IMR-90 (cell line): ENCODE measurements around the gene NUP153. TPM values are rescaled to one million over a fixed set of nuclear protein-coding genes. Genes with fewer than 3 reads are reported as not detected.
A peak's percentile ranks its signal among the peaks of the same experiment; 100 is the strongest.

Source experiments
- ATAC-seq: fragments of 200-7000 bp; cut with Tn5 transposase; 2 replicates; pipeline ENCODE4 v1.9.1; 2020; ENCODE audit warnings: low read depth, mild to moderate bottlenecking, moderate library complexity
- BruUV-seq: library from RNA; stranded (reverse); fragments of 400-500 nt; replicated peaks from 2 replicates; lab custom pipeline; 2021; lab: Mats Ljungman, UMichigan
- CTCF ChIA-PET: fragments of 300-600 bp; formaldehyde crosslinking; extraction: SDS; loops from one replicate; lab custom pipeline; 2021; ENCODE audit warnings: antibody characterized with exemption; lab: Yijun Ruan, JAX
- POLR2A ChIA-PET: fragments of 300-600 bp; sonication (Branson Sonifier 250); formaldehyde crosslinking; loops from one replicate; lab custom pipeline; 2022; ENCODE audit warnings: antibody characterized with exemption; ENCODE audit not compliant: unreplicated experiment; lab: Charles Lee
- DNase-seq: peaks from one replicate; pipeline ENCODE4 v3.0.0; 2013
- H2AFZ ChIP-seq: replicated peaks from 2 replicates; pipeline ENCODE3; 2013; ENCODE audit warnings: low read length, mild to moderate bottlenecking; ENCODE audit not compliant: poor library complexity
- H2AK5ac ChIP-seq: 2 replicates; pipeline ENCODE4 v1.6.1; 2013; ENCODE audit warnings: low read depth, low read length, inconsistent platforms
- H2AK9ac ChIP-seq: replicated peaks from 2 replicates; pipeline ENCODE3; 2013; ENCODE audit warnings: mild to moderate bottlenecking, low read depth, low read length, moderate library complexity; ENCODE audit not compliant: poor library complexity
- H2BK120ac ChIP-seq: 2 replicates; pipeline ENCODE4 v1.6.1; 2013; ENCODE audit warnings: low read depth, low read length, inconsistent platforms
- H2BK15ac ChIP-seq: 3 replicates; pipeline ENCODE4 v1.6.1; 2013; ENCODE audit warnings: low read depth, low read length, inconsistent platforms
- H2BK20ac ChIP-seq: 2 replicates; pipeline ENCODE4 v1.6.1; 2013; ENCODE audit warnings: low read depth, mild to moderate bottlenecking, inconsistent platforms, low read length, moderate library complexity
- H2BK5ac ChIP-seq: 2 replicates; pipeline ENCODE4 v1.6.1; 2013; ENCODE audit warnings: mild to moderate bottlenecking, low read depth, low read length, inconsistent platforms; ENCODE audit not compliant: poor library complexity, severe bottlenecking
- H3K14ac ChIP-seq: replicated peaks from 2 replicates; pipeline ENCODE4 v1.6.1; 2013; ENCODE audit warnings: low read depth, low read length, inconsistent platforms
- H3K18ac ChIP-seq: 2 replicates; pipeline ENCODE4 v1.6.1; 2013; ENCODE audit warnings: low read depth, low read length, control low read depth
- H3K23ac ChIP-seq: 2 replicates; pipeline ENCODE4 v1.6.1; 2013; ENCODE audit warnings: low read depth, low read length, inconsistent platforms
- H3K27ac ChIP-seq: 2 replicates; pipeline ENCODE4 v1.5.1; 2013; ENCODE audit warnings: mild to moderate bottlenecking, control low read depth, low read length; ENCODE audit not compliant: insufficient read depth
- H3K27me3 ChIP-seq: 2 replicates; pipeline ENCODE4 v1.6.1; 2013; ENCODE audit warnings: low read length; ENCODE audit not compliant: control insufficient read depth, insufficient read depth
- H3K36me3 ChIP-seq: 2 replicates; pipeline ENCODE4 v1.6.1; 2013; ENCODE audit warnings: low read length, mixed read lengths; ENCODE audit not compliant: control insufficient read depth, insufficient read depth
- H3K4ac ChIP-seq: 2 replicates; pipeline ENCODE4 v1.6.1; 2013; ENCODE audit warnings: low read depth, low read length, inconsistent platforms
- H3K4me1 ChIP-seq: 2 replicates; pipeline ENCODE4 v1.6.1; 2013; ENCODE audit warnings: low read length, mixed read lengths; ENCODE audit not compliant: control insufficient read depth, insufficient read depth
- H3K4me2 ChIP-seq: 2 replicates; pipeline ENCODE4 v1.6.1; 2013; ENCODE audit warnings: low read depth, mild to moderate bottlenecking, control low read depth, low read length, moderate library complexity
- H3K4me3 ChIP-seq: 2 replicates; pipeline ENCODE4 v1.5.1; 2013; ENCODE audit warnings: low read depth, mild to moderate bottlenecking, control low read depth, low read length, moderate library complexity; ENCODE audit not compliant: insufficient read depth
- H3K56ac ChIP-seq: 2 replicates; pipeline ENCODE4 v1.6.1; 2013; ENCODE audit warnings: low read length, inconsistent platforms; ENCODE audit not compliant: insufficient read depth; ENCODE audit errors: extremely low read depth
- H3K79me1 ChIP-seq, 2 experiments: 2 replicates each; pipeline ENCODE4 v1.6.1; 2013; ENCODE audit warnings: low read length in 2 of 2, inconsistent platforms in 1 of 2, low read depth in 1 of 2
- H3K9ac ChIP-seq: 2 replicates; pipeline ENCODE4 v1.6.1; 2013; ENCODE audit warnings: low read depth, low read length, control low read depth
- H3K9me1 ChIP-seq: 2 replicates; pipeline ENCODE4 v1.6.1; 2013; ENCODE audit warnings: low read length, inconsistent platforms; ENCODE audit not compliant: insufficient read depth
- H3K9me3 ChIP-seq: 2 replicates; pipeline ENCODE4 v1.6.1; 2013; ENCODE audit warnings: low read length; ENCODE audit not compliant: control insufficient read depth, insufficient read depth
- H4K20me1 ChIP-seq: 2 replicates; pipeline ENCODE4 v1.6.1; 2013; ENCODE audit warnings: low read length, inconsistent platforms; ENCODE audit not compliant: insufficient read depth
- H4K5ac ChIP-seq: 2 replicates; pipeline ENCODE4 v1.6.1; 2013; ENCODE audit warnings: mild to moderate bottlenecking, low read depth, low read length, control low read depth
- H4K8ac ChIP-seq, 2 experiments: 2 replicates each; pipeline ENCODE4 v1.6.1; 2013; ENCODE audit warnings: low read depth in 2 of 2, low read length in 2 of 2, control low read depth in 1 of 2, inconsistent platforms in 1 of 2
- H4K91ac ChIP-seq: 2 replicates; pipeline ENCODE4 v1.6.1; 2013; ENCODE audit warnings: low read depth, low read length, inconsistent platforms; ENCODE audit not compliant: insufficient read depth
- BHLHE40 ChIP-seq: fragments of 150-350 bp; IDR thresholded peaks from 2 replicates; pipeline ENCODE4 v1.6.1; 2016; ENCODE audit warnings: mild to moderate bottlenecking, low read depth, low read length
- CEBPB ChIP-seq: IDR thresholded peaks from 2 replicates; pipeline ENCODE4 v1.6.1; 2012; ENCODE audit warnings: low read depth, low read length, improper control_type of control experiment
- CHD1 ChIP-seq: IDR thresholded peaks from 2 replicates; pipeline ENCODE4 v1.6.1; 2012; ENCODE audit warnings: low read depth, low read length, improper control_type of control experiment
- MAFK ChIP-seq: IDR thresholded peaks from 2 replicates; pipeline ENCODE4 v1.6.1; 2012; ENCODE audit warnings: low read depth, low read length, improper control_type of control experiment
- MAZ ChIP-seq: IDR thresholded peaks from 2 replicates; pipeline ENCODE4 v1.6.1; 2012; ENCODE audit warnings: low read depth, mild to moderate bottlenecking, low read length, improper control_type of control experiment, moderate library complexity, borderline replicate concordance
- MXI1 ChIP-seq: IDR thresholded peaks from 2 replicates; pipeline ENCODE4 v1.6.1; 2012; ENCODE audit warnings: low read depth, mild to moderate bottlenecking, low read length, moderate library complexity, borderline replicate concordance
- NFE2L2 ChIP-seq: fragments of 150-350 bp; IDR thresholded peaks from 2 replicates; pipeline ENCODE4 v1.6.1; 2016; ENCODE audit warnings: low read depth, mild to moderate bottlenecking, low read length
- POLR2A ChIP-seq: IDR thresholded peaks from 2 replicates; pipeline ENCODE4 v1.6.1; 2012; ENCODE audit warnings: mild to moderate bottlenecking, low read depth, low read length
- RAD21 ChIP-seq: IDR thresholded peaks from 2 replicates; pipeline ENCODE4 v1.6.1; 2012; ENCODE audit warnings: low read length, improper control_type of control experiment
- RCOR1 ChIP-seq: IDR thresholded peaks from 2 replicates; pipeline ENCODE4 v1.6.1; 2012; ENCODE audit warnings: mild to moderate bottlenecking, low read length, improper control_type of control experiment; ENCODE audit not compliant: insufficient replicate concordance
- RFX5 ChIP-seq: IDR thresholded peaks from 2 replicates; pipeline ENCODE4 v1.8.0; 2012; ENCODE audit warnings: low read depth, mild to moderate bottlenecking, low read length, moderate library complexity
- SMC3 ChIP-seq: fragments of 150-350 bp; IDR thresholded peaks from 2 replicates; pipeline ENCODE4 v1.6.1; 2016; ENCODE audit warnings: low read depth, mild to moderate bottlenecking, antibody characterized with exemption, low read length, moderate library complexity
- USF2 ChIP-seq: fragments of 150-350 bp; IDR thresholded peaks from 2 replicates; pipeline ENCODE4 v1.6.1; 2017; ENCODE audit warnings: mild to moderate bottlenecking, antibody characterized with exemption, low read length, low read depth
- WGBS, 2 experiments: methylation state at CpG; one replicate each; pipeline versions ENCODE4 v1.1.5 to v1.1.7; 2013; ENCODE audit warnings: missing lambda C conversion rate in 2 of 2; ENCODE audit not compliant: insufficient read length in 1 of 2; ENCODE audit errors: extremely low coverage in 2 of 2; 5-methylcytosine and 5-hydroxymethylcytosine counted together
- dilution Hi-C: fragments of 300-500 bp; cut with HindIII; formaldehyde crosslinking; loops from one replicate; pipeline ENCODE4 v1.14.3; 2018; ENCODE audit warnings: low sequenced_read_pairs; ENCODE audit not compliant: unreplicated experiment
- in situ Hi-C: fragments of 300-500 bp; cut with MboI; formaldehyde crosslinking; loops from 3 replicates; pipeline ENCODE4 v1.14.3; 2019; ENCODE audit warnings: low sequenced_read_pairs, inconsistent platforms, mixed read lengths
- intact Hi-C: fragments of 100-400 bp; cut with micrococcal nuclease; formaldehyde crosslinking; loops from 2 replicates; pipeline ENCODE4 v1.10.0; 2022
- polyA plus RNA-seq, 3 experiments: library from polyadenylated mRNA; depleted of rRNA; stranded (reverse); fragments of >200 nt; gene quantifications; 2 replicates each; pipeline ENCODE4 v1.2.3, GENCODE V29; 2012; ENCODE audit warnings: low replicate concordance in 1 of 3
- total RNA-seq: library from RNA; depleted of rRNA; stranded (reverse); fragments of >200 nt; gene quantifications from 2 replicates; pipeline ENCODE4 v1.2.3, GENCODE V29; 2012
- TF ChIP-seq, protein P1 (sequence below): conservative IDR thresholded peaks from 2 replicates; pipeline ENCODE4 v1.5.1; 2012; ENCODE audit warnings: mild to moderate bottlenecking, low read depth, low read length, improper control_type of control experiment

NUP153 gene
- total and polyA plus RNA-seq, 2 of the 4 experiments (the other 2 are of a cell fraction) = 17.2 to 39.4 TPM

- DNase-seq = peak; percentile 54
Measured at GRCh38 chr6:17712576-17712975, 5.9 kb upstream of the NUP153 start.

More at GRCh38 chr6:17712576-17712975, 5.9 kb upstream of the NUP153 start:
- intact Hi-C loops = no loop called here
- BruUV-seq = no TSS peak
- peak; percentile 62 for ATAC-seq
- no peak overlapping the region for H2AK9ac ChIP-seq
- peak overlapping the region; percentile 1; the same call in 1 of the 2 replicates for H3K4me2 ChIP-seq
- peak overlapping the region; percentile 38; the same call in 1 of the 2 replicates for H3K14ac ChIP-seq
- H3K9me1 ChIP-seq = peaks cover 10% of the 10 kb centered on the region
- H3K18ac ChIP-seq = no peak overlapping the region
- 0 out of 3 replicates have a peak overlapping the region, but pooled peaks have one; percentile 11 for H2BK15ac ChIP-seq
- H2BK20ac ChIP-seq = peak overlapping the region; percentile 88
- dilution Hi-C loops = no loop called here
- H3K4ac ChIP-seq = peak overlapping the region; percentile 24; the same call in 1 of the 2 replicates
- peak overlapping the region; percentile 83 for H2BK120ac ChIP-seq
- H3K27me3 ChIP-seq = no peaks in the 10 kb centered on the region
- ChIA-PET POLR2A (interaction anchor here (0.6 to 0.7 kb wide), 3 partner anchors 9 to 77 kb away, joined by 3 to 4 read pairs (median 3); no protein-coding TSS in a partner anchor), CTCF (no interaction called here)
- H2AK5ac ChIP-seq = no peak overlapping the region
- peaks cover 0 to 15% of the 10 kb centered on the region in 2 experiments; a peak in 2 of 4 replicates for H3K79me1 ChIP-seq
- H3K9ac ChIP-seq = no peak overlapping the region
- H4K8ac ChIP-seq = no peak overlapping the region
- H2BK5ac ChIP-seq = peak overlapping the region; percentile 33
- H3K36me3 ChIP-seq = no peaks in the 10 kb centered on the region
- no peaks in the 10 kb centered on the region for H3K9me3 ChIP-seq
- no peak overlapping the region for H3K4me3 ChIP-seq
- H4K20me1 ChIP-seq = no peaks in the 10 kb centered on the region
- H2AFZ ChIP-seq = no peak overlapping the region
- H4K5ac ChIP-seq = no peak overlapping the region; the same call in 1 of the 2 replicates
- no peak overlapping the region; the same call in 1 of the 2 replicates for H3K56ac ChIP-seq
- H3K23ac ChIP-seq = no peak overlapping the region
- H3K27ac ChIP-seq = no peak overlapping the region
- in situ Hi-C loops = no loop called here
- peak overlapping the region; percentile 38; the same call in 1 of the 2 replicates for H4K91ac ChIP-seq
- peaks cover 14% of the 10 kb centered on the region for H3K4me1 ChIP-seq
- WGBS, 2 experiments = no CpG with 5 or more reads among the region's 1 CpG
- TF ChIP-seq MAZ = no peak
- no peak for TF ChIP-seq RFX5
- no peak for TF ChIP-seq POLR2A
- no peak for TF ChIP-seq SMC3
- TF ChIP-seq BHLHE40 = no peak
- no peak for TF ChIP-seq CHD1
- no peak for TF ChIP-seq MXI1
- no peak for TF ChIP-seq MAFK
- no peak for TF ChIP-seq USF2
- TF ChIP-seq RCOR1 = no peak
- no peak for TF ChIP-seq CEBPB
- TF ChIP-seq RAD21 = no peak
- no peak for TF ChIP-seq NFE2L2
- TF ChIP-seq, protein P1, sequence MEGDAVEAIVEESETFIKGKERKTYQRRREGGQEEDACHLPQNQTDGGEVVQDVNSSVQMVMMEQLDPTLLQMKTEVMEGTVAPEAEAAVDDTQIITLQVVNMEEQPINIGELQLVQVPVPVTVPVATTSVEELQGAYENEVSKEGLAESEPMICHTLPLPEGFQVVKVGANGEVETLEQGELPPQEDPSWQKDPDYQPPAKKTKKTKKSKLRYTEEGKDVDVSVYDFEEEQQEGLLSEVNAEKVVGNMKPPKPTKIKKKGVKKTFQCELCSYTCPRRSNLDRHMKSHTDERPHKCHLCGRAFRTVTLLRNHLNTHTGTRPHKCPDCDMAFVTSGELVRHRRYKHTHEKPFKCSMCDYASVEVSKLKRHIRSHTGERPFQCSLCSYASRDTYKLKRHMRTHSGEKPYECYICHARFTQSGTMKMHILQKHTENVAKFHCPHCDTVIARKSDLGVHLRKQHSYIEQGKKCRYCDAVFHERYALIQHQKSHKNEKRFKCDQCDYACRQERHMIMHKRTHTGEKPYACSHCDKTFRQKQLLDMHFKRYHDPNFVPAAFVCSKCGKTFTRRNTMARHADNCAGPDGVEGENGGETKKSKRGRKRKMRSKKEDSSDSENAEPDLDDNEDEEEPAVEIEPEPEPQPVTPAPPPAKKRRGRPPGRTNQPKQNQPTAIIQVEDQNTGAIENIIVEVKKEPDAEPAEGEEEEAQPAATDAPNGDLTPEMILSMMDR = no peak
